ENCODE results near the gene DDX59. TPM values are rescaled to one million over a fixed set of nuclear protein-coding genes. Genes with fewer than 3 reads are reported as not detected.

DDX59 gene
- total RNA-seq, 1 experiment from 2014 or later: 16.0 TPM

GRCh38 chr1:200627575-200628222 lies 42.0 kb downstream of the DDX59 start:
- no peak for TF ChIP-seq ZBTB33 (IDR thresholded peaks at IDR 0.05; ENCODE audit: extremely low read depth, insufficient replicate concordance, low read length)
- no peak for TF ChIP-seq POLR2A (IDR thresholded peaks at IDR 0.05; ENCODE audit: borderline replicate concordance, extremely low read depth, insufficient read depth, insufficient read length)
- no peak for TF ChIP-seq CBX3 (IDR thresholded peaks at IDR 0.05; ENCODE audit: low read depth)
- no peak for TF ChIP-seq FOSL1 (IDR thresholded peaks at IDR 0.05; ENCODE audit: low read depth)
- TF ChIP-seq CTCF (IDR thresholded peaks at IDR 0.05 in 2 of 3, conservative IDR thresholded peaks at IDR 0.05 in 1 of 3; ENCODE audit: borderline replicate concordance in 1 of 3, insufficient read depth in 1 of 3, low read depth in 2 of 3, low read length in 2 of 3): no peak
- no peak for TF ChIP-seq ATF3 (IDR thresholded peaks at IDR 0.05)
- TF ChIP-seq ELF1 (IDR thresholded peaks at IDR 0.05; ENCODE audit: borderline replicate concordance, low read depth): no peak
- TF ChIP-seq YY1 (IDR thresholded peaks at IDR 0.05; ENCODE audit: extremely low read depth, insufficient replicate concordance, low read depth, low read length): no peak
- TF ChIP-seq EZH2 (IDR thresholded peaks at IDR 0.05): no peak
- TF ChIP-seq TCF7L2 (IDR thresholded peaks at IDR 0.05; ENCODE audit: borderline replicate concordance, extremely low read depth, insufficient read depth, insufficient read length): no peak
- TF ChIP-seq RAD21 (IDR thresholded peaks at IDR 0.05; ENCODE audit: low read depth): no peak
- no peak for TF ChIP-seq JUND (IDR thresholded peaks at IDR 0.05)
- Histone ChIP-seq H3K4me3 (replicated peaks in 1 of 2; ENCODE audit: low read depth in 1 of 2, low read length in 2 of 2) (no peak overlapping the region), H3K27ac (ENCODE audit: low read depth, low read length) (no peak overlapping the region), H3K9ac (ENCODE audit: low read length) (no peak overlapping the region), H3K4me2 (ENCODE audit: low read length) (no peak overlapping the region), H3K36me3 (ENCODE audit: control insufficient read depth in 1 of 2, insufficient read depth in 2 of 2, low read length in 2 of 2) (no peaks in the 10 kb centered on the region), H4K20me1 (ENCODE audit: insufficient read depth) (no peaks in the 10 kb centered on the region), H3K4me1 (ENCODE audit: control insufficient read depth in 1 of 2, insufficient read depth in 2 of 2, low read length in 2 of 2) (peaks cover 3 to 4% of the 10 kb centered on the region in 2 experiments; a peak in 1 of 4 replicates), H2AFZ (ENCODE audit: low read depth, low read length, poor library complexity, severe bottlenecking) (no peak overlapping the region), H3K9me3 (ENCODE audit: control insufficient read depth in 1 of 2, insufficient read depth in 1 of 2, low read depth in 1 of 2, low read length in 2 of 2) (no peaks in the 10 kb centered on the region), H3K79me2 (ENCODE audit: insufficient read depth, low read length) (no peaks in the 10 kb centered on the region), H3K27me3 (ENCODE audit: insufficient read depth, low read length) (no peaks in the 10 kb centered on the region), H3K9me2 (ENCODE audit: insufficient read depth) (no peaks in the 10 kb centered on the region)
- ChIA-PET CTCF (no interaction called here), POLR2A (interaction anchor here (0.8 kb wide), 1 partner anchor 42 kb away, joined by 3 read pairs; the partner anchor contains the start of gene DDX59), RAD21 (ENCODE audit: low non-redundant PET in 1 of 2, low total read pairs in 2 of 2, uncharacterized antibody in 2 of 2, unreplicated experiment in 2 of 2) (no interaction called here)
- ATAC-seq (no peak), DNase-seq (ENCODE audit: low read depth, low spot score) (no peak)
- intact Hi-C loops (cut with micrococcal nuclease): no loop called here
- no TSS peak for BruUV-seq (replicated peaks)
